ENCODE results near the gene UCP2.
A peak's percentile ranks its signal among the peaks of the same experiment; 100 is the strongest.

UCP2 gene, protein sequence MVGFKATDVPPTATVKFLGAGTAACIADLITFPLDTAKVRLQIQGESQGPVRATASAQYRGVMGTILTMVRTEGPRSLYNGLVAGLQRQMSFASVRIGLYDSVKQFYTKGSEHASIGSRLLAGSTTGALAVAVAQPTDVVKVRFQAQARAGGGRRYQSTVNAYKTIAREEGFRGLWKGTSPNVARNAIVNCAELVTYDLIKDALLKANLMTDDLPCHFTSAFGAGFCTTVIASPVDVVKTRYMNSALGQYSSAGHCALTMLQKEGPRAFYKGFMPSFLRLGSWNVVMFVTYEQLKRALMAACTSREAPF

DNA sequence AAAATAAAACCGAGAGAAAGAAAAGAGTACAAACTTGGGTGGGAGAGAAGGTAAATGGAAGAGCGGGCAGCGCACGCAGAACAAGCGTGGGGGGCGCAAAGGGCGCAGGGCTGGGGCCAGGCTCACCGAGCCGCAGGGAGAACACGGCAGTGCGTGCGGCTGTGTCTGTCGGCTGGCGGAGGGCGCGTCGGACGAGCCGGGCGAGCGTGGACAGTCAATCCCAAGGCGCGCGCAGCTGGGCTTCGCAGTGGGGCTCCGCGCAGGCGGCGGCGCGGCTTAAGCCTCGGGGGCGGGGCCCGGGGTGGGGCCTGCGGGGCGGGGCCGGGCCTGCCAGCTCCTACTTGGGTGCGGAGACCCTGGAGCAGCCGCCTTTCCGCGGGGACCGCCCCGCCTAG is at the start of gene UCP2:
Gene UCP2, minus strand, starts transcription at position 249 of the 395 bp plus-strand sequence. CDS start 4,465 bp downstream, outside the sequence.
- DNase-seq (ENCODE audit: low read depth): peak; percentile 67

DNA sequence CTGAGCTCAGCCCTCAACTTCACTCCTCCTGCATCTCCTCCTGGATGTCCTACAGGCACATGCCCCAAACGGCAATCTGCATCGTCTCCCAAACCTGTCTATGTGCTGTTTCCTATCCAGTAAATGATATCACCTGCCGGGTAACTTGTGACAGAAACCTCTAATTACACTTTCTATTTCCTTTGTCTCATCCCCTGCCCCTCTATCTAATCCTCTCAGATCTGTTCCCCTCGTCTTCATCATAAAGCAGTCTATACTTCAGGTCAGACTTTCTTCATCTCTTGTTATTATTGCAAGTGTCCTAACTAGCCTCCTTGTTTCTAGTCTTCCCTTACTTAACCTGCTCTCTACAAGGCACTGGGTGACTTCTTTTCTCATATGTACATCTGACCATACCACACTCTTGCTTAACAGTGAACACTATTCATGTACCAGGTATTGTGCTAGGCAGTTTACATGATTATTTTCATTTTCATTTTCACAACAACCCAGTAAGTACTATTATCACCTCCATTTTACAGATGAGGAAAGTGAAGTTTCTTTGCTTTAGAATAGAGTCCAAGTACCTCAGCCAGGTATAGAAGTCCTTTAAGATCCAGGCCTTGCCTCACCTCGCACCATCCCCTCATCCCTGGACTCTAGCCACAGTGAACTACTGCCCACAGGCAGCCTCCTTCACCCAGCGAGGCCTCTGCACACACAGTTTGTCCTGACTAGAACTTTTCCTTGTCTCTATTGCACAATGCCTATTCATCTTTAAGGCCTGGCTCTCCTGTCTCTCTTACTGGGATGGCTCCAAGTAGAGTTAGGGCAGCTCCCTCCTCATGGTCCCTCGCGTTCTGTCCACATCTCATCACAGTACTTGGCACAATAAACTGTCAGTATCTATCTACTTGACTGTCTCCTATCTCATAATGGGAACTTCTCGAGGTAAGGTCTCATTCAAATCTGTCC is 48.4 kb upstream of the UCP2 start:
- no peak for DNase-seq (ENCODE audit: low read depth)

DNA sequence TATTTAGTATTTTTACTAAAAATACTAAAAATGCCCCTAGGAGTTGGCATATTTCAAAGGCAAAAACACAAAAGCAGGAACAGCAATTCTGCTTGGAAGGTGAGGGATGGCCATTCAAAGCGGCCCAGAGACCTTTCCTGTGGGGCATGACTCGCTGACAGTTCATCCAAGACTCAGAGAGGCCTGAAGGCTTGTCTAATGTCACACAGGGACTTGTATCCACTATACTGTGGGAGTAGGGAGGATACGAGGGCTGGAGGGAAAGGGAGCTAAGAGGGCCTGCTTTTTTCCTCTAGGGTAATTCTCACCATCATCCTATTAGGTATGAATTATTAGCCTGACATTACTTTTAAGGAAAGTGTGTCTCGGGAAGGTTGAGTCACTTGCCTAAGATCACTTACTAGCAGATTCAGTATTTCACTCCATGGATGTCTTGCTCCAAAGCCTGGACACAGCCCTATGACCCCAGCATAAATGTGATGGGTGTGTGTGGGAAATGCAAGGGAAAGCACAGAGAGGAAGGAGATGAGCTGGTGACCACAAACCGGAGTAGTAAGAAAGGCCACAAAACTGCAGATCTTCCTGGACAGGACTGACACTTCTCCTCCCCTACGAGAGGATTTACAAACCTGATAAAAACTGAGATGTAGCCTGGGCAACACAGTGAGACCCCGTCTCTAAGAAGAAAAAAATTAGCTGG is 43.0 kb upstream of the UCP2 start:
- no peak for DNase-seq (ENCODE audit: low read depth)

DNA sequence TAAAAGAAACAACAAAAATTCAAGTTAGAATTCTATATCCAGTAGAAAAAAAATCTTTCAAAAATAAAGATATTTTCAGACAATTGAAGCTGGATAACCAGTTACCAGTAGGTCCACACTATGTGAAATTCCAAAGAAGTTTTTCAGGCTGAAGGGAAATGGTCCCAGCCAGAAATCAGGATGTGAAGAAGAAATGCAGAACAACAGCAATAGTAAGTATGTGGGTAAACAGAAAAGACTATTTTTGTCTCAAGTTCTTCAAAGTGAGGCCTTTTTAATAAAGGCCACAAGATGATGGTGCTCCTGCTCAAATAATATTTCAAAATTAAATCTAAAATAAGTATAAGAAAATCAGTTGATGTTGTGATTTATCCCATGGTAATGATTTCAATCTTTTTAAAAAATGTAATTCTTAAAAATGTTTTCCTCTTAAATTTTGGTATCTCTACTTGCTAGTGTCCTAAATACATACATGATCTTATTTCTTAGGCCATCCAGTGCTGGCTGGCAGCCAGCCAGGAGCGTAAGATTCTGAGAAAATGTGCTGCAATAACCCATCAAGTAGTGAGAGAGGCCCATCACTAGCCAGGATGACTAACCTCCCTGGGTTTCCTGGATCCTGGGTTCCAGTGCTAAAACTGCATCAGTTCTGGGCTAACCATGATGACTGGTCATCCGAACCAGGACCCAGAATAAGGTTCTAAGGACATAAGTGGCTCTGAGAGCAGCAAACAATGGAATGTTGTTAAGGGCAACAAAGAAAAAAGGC is 41.8 kb upstream of the UCP2 start:
- no peak for DNase-seq (ENCODE audit: low read depth)

DNA sequence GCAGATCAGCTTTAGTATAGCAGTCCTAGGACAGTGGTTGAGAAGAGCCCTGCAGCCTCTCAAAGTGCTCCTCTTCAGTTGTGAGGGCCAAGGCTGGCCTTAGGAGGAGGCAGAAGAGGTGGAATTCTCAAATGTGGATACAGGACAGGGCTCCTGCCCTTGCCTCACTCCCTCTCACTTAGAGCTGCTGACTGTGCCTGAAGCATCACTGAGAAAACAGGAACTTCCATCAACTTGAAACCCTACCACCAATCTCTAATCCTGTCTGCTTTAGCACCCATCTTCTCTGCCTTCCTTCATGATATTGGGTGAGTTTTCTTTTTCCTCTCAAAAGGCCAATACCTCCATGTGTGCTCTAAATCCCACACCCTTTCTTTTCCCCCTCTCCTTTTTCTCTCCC is 40.6 kb upstream of the UCP2 start:
- DNase-seq (ENCODE audit: low read depth): no peak

DNA sequence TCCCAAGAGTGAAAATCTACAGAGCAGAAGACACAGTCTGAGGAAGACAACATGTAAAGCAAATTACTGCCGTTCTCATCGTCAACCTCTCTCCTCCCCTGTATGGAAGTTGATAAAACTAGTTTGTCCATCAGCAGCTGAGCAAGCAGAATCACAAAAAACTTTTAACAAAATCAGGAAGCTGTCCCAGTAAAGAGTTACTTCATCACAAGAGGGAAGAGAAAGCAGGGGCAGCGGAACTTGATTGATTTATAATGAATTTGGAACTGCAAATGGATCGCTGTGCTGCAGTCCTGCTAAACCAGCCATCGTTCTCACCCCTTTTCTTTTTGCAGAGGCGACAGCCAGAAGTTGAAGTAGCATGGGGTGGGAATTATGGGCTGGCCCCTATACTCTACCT is 39.9 kb upstream of the UCP2 start:
- no peak for DNase-seq (ENCODE audit: low read depth)

DNA sequence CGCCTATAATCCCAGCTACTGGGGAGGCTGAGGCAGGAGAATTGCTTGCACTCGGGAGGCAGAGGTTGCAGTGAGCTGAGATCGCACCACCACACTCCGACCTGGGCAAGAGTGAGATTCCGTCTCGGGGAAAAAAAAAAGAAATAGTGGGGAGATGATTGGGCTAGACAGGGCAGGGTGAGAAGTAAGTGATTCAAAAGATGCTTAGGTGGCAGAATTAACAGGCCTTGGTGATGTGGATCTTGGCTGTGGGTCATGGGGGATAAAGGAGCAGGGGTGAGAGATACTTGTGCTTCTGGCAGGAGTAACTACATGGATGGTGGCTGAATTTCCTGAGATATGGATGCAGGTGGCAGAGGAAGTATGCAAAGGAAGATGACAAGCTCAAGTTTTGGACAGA is 39.4 kb upstream of the UCP2 start:
- DNase-seq (ENCODE audit: low read depth): no peak

DNA sequence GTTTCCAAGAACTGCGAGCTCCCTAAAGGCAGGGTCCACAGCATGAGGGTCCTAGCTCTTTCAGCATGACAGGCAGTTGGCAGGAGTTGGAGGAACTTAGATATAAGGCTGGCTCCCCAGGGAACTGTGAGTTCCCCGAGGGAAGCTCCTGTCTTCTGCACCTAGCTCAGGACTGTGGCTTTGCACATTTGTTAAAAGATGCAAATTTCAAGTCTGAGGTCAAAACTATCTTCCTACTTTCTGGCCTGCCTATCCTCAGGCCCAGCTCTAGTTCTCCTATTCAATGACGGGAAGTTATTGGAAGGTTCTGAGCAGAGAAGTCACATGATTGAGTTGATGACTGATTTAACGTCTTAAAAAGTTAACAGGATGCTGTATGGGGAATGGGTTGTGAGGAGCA is 37.9 kb upstream of the UCP2 start:
- no peak for DNase-seq (ENCODE audit: low read depth)

DNA sequence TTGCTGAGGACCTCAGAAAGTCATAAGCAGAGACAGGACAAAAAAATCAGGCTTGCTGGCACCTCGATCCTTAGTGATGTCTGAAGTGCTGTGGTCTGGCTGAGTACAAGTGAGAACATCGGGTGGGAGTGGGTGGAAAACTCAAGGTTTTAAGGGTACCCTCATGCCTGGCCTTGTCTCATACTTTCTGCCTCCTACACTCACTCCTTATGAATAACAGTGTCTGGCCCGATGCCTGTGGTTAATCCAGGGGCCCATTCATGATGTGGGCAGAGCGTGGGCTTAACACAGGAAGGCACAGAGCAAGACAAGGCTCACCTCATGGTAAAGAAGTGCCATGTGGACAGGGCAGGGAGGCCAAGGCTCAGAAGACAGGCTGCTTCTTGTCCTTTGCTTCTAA is 37.2 kb upstream of the UCP2 start:
- peak; percentile 32 for DNase-seq (ENCODE audit: low read depth)

DNA sequence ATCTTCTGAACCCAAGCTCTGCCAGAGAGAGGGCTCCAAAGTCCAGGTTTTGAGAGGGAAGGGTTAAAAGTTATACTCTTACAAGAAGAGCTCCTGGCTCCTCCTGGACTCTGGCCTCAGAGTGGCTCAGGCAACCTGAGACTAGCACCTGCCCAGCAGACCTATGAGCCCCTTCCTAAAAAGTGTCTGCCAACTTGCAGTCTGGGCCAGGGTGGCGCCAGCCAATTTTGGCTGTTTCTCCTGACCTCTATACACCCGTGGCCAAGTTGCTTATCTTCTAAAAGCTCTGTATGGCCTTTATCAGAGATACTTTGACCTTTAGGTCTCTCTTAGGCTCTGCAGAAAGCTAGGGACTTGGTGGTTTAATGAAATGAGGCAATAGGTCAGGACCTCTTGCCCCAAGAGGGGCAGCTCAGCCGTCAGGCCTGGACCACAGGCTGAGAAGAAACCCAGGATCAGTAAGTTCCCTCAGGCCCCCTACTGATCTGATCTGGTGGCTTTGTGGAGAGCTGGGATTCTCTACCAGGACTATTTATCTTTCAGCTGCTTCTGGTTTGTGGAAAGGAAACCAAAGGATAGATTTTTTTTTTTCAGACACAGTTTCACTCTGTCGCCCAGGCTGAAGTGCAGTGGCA is 36.6 kb upstream of the UCP2 start:
- DNase-seq (ENCODE audit: low read depth): no peak

DNA sequence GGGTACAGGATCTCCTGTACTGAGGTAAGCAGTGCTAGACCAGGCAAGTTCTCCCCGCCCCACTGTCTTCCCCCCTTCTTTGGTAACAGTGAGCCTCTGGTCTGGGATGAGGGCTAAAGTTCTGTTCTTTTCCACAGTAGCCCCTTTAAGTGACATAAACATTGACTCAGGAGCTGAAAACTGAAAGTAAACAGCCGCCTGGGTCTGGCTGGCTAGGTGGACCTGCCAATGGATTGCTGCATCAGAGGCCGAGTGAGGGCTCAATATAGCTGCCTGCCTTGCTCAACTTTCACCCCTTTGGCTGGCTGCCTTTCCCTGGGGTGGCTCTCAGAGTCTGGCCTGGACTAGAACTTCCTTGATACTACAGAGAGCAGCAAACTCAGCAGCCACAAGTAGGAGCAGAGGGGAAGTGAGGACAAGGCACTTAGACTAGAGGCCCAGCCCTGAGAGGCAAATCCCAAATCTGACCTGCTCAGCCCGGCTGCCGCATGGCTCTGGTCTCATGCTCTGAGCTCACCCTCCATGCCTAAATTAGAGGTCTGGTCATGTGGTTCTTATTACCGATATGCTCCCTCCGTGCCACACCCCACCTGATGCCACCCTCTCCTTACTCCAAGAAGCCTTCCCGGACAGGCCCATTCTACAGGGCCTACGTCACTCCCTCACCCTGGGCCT is 35.8 kb upstream of the UCP2 start:
- DNase-seq (ENCODE audit: low read depth): no peak

DNA sequence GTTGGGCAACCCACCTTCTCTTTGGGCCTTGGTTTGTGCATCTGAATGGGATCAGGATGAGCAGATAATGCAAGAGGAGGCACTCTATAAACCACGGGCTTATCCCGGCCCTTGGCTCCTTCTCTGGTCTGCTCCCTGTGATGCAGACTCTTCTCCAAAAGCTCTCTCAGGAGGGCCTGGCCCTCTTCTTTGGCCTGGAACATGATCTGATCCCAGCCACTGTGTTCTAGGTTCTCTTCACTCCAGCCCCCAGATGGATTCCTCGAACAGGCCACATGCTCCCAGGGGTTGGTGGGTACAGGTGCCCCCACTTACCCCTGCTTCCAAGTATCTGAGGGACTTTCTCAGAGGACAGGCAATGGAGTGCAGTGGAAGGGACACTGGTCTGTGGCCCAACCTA is 35.0 kb upstream of the UCP2 start:
- no peak for DNase-seq (ENCODE audit: low read depth)

DNA sequence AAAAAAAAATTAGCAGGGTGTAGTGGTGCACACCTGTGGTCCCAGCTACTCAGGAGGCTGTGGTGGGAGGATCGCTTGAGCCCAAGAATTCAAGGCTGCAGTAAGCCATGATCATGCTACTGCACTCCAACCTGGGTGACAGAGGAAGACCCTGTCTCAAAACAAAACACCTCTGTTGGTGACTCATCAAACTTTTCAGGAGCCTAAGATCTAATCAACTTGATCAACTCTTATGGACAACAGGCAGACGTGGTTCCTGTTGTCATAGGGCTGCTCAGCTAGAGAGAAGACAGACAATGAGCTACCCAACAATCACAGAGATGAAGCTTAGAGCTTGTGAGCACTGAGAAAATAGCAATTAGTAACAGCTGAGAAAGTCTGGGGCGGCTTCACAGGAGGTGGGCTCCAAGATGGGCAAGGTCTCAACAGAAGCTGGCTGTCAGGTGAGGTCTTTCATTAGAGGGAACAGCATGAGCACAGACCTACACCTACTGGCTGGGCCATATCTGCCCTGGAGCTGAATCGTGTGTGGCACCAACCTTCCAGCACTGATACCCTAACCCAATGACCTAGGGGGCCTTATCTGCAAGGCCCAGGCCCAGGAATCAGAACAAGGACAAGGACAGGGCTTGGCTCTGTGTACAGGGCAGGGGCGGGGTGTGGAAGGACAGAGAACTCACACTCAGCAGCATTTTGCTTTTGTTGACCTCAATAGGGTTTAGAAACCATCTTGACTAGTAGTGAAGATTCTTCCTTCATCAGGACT is 33.5 kb upstream of the UCP2 start:
- DNase-seq (ENCODE audit: low read depth): no peak

DNA sequence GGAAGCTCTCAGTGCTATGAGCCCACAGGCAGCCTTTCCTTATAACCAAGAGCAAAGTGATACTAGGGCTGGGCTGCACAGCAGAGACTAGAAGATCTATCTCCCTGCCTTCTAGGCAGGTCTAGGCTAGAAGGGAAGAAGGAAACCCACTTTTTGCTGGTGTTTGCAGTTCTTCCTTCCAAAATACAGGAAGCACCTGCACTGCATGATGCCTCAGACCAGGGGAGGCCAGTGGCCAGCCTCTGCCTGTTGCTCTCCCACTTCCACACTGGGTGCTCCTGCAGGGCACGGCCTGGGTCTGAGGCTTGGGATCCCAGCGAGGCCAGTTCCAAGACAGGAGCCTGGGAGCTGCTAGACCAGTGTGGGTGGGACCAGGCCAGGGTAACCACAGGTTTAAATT is 32.2 kb upstream of the UCP2 start:
- no peak for DNase-seq (ENCODE audit: low read depth)

DNA sequence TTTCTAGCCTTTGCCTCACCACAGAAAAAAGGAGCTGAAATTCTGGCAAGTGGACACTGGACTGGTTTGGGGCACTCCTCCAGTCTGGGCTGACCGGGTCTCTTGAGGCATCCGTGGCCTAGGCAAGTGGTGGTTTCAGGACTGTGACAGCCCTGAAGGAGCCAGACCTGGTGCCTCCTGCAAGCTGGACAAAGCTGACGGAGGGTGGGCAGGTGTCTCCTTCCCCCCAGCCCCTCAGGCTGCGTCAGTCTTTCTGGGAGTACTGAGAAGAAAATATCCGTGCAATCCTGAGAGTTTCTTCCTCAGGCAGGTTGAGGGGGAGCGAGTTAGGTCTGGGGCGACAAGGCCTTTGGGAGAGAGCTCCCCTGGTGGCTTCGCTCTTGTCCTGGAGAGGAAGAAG is 30.5 kb upstream of the UCP2 start:
- DNase-seq (ENCODE audit: low read depth): no peak

DNA sequence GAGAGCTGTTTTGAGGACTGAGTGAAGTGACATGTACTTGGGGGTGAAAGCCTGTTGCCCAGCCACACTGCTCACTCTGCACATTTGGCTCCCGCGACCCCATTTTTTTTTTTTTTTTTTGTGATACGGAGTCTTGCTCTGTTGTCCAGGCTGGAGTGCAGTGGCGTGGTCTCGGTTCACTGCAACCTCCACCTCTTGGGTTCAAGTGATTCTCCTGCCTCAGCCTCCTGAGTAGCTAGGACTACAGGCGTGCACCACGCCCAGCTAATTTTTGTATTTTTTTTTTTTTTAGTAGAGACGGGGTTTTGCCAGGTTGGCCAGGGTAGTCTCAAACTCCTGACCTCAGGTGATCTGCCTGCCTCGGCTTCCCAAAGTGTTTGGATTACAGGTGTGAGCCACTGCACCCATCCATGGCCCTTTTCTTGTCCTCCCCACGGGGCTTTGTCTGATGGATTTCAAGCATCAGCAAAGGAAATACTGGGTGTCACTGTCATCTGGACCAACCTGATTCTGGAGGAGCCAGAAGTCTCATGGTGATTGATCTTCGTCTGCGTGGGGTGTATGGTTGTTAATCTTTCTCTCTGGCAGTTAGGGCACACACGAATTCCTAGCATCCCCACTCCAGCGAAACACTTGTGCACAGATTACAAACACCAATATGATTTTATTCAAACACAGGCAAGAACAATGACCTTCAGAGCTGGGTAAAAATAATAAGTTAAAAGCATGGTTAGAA is 29.6 kb upstream of the UCP2 start:
- no peak for DNase-seq (ENCODE audit: low read depth)

DNA sequence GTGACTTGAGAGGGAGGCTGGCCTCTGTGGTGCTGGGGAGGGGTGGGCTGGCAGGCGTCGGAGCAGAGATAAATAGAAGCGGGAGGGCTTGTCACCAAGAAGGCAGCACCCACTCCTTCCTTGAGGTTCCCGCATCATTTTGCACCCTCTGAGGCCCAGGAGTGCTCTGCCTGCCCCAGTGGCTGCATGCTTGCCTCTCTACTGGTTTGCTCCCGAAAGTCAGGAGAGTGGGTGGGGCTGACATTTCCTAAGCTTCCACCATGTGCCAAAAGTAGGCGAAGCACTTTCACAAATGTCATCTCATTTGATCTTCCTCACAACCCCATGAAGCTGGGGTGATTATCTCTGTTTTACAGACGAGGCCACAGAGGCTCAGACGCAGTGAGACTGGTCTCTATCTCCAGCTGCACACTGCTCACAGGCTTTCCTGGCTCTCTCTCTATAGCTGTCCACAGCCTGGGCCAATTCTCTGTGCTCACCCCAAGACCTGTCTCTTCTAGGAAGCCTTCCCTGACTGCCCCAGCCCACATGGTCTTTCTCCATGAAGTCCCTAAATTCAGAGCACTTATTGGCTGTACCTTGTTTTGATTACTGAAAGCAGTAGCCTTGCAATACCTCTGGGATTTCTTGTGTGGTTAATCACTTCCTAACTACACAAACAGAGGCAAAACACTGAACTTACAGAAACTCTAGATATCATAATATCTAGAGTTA is 28.9 kb upstream of the UCP2 start:
- no peak for DNase-seq (ENCODE audit: low read depth)
